VCaP (cell line): ENCODE results near the gene KRTAP5-6.

Experiments used
- H3K27ac ChIP-seq: fragments of 450-650 bp; 2 replicates; pipeline ENCODE4 v1.5.1; 2017
- TF ChIP-seq, protein P1 (sequence below): fragments of 450-650 bp; conservative IDR thresholded peaks from 2 replicates; pipeline ENCODE4 v1.5.1; 2017; ENCODE audit warnings: mild to moderate bottlenecking, moderate library complexity

Gene KRTAP5-6

DNA sequence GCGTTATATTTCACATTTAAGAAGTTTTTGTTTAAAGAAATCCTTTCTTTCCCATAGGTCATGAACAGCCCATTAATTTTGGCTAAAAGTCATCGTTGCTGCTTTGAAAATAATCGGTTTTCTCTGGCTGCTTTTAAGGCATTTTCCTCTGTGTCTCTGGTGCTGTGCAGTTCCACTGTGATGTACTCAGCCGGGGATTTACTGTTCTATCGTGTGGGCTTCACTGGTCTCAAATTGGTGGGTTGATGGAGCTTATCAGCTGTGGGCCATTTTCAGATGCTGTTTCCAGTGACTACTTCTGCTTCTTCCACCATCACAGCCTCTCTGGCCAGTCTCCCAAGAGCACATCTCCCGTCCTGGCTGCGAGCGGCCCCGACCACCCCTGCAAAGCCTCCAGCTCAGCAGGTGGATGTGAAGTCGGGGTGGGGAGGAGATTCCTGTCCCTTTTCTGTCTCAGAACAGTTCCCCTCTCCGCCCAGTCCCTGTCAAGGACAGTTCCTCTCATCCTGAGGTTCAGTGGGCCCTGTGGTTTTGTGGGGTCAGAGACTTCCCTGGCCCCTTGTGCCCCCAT, 33.1 kb downstream of the KRTAP5-6 start:
- no peak overlapping the region for H3K27ac ChIP-seq
- TF ChIP-seq, protein P1, sequence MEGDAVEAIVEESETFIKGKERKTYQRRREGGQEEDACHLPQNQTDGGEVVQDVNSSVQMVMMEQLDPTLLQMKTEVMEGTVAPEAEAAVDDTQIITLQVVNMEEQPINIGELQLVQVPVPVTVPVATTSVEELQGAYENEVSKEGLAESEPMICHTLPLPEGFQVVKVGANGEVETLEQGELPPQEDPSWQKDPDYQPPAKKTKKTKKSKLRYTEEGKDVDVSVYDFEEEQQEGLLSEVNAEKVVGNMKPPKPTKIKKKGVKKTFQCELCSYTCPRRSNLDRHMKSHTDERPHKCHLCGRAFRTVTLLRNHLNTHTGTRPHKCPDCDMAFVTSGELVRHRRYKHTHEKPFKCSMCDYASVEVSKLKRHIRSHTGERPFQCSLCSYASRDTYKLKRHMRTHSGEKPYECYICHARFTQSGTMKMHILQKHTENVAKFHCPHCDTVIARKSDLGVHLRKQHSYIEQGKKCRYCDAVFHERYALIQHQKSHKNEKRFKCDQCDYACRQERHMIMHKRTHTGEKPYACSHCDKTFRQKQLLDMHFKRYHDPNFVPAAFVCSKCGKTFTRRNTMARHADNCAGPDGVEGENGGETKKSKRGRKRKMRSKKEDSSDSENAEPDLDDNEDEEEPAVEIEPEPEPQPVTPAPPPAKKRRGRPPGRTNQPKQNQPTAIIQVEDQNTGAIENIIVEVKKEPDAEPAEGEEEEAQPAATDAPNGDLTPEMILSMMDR: no peak

DNA sequence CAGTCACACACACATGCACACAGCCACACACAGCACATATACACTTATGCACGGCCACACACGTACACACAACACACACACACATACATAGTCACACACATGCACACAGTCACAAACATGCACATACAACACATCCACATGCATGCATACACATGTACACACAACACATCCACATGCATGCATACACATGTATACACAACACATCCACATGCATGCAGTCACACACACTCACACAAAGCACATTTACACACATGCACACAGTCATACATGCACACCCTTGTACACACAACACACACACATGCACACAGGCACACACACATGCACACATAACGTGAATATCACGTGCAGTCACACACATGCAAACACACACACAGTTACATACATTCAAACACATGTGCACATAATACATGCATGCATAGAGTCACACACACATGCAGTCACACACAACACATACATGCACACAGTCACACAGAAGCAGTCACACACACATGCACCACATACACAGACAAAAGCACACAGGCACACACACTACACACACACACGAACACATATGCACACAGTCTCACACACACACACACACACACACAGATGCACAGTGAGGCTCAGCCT, 34.6 kb downstream of the KRTAP5-6 start:
- no peak overlapping the region for H3K27ac ChIP-seq
- TF ChIP-seq, protein P1: no peak

DNA sequence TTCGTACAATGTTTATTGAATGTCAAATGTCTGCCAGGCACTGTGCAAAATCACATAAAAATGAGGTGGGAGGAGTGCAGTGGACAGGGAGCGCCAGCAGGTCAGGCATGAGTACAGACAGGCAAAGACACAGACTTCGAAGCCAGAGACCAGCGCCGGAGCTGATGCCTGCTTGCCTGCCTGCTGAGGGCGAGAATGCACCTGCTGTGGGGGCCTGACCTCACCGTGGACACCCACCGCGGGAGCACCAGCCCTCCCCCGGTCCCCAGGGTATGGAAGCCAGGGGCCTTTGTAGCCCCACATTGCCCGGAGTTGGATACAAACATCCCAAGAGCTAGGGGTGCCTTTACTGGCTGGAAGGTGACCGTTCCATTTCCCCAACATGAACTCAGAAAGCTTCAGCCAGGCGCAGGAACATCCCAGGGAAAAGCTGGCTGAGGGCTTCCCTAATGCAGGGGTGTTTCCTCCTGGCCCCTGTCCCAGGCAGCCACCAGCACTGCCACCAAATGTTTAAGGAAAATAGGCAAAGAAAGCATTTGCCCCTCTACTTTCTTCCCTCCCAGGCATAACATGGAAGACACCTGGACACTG, 35.5 kb downstream of the KRTAP5-6 start:
- no peak overlapping the region for H3K27ac ChIP-seq
- TF ChIP-seq, protein P1: no peak; the same call in 1 of the 2 replicates

DNA sequence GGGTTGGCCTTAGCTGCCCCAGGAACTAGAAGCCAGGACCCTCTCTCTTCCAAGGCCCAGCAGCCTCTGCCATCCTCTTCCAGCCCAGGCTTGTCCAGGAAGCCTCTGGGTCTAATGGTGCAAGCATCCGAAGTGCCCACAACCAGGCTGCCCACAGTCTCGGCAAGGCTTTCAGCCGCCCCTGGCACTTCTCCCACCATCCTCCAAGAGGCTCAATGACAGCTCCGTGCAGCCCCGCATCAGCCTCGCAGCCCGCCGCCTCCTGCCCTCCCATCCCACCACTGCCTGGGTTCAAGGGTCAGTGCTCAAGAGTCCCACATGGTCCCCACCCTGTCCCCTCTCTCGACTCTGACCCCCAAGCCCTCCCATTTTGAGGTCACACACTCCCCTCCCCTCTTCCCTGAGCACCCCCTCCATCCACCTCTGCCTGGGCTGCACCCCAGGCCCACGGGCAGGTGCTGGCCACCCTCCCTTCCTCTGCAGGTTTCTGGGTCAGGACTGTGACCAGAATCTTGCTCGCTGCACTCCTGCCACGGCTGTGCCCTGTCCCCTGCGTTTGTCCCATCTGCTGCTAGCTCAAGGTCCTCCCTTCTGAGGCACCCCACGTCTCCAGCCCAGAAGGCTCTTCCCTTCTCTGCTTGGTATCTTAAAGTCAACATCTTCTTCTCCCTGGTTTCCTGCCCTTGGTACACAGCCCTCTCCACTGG, 36.2 kb downstream of the KRTAP5-6 start:
- H3K27ac ChIP-seq: no peak overlapping the region
- TF ChIP-seq, protein P1: no peak

DNA sequence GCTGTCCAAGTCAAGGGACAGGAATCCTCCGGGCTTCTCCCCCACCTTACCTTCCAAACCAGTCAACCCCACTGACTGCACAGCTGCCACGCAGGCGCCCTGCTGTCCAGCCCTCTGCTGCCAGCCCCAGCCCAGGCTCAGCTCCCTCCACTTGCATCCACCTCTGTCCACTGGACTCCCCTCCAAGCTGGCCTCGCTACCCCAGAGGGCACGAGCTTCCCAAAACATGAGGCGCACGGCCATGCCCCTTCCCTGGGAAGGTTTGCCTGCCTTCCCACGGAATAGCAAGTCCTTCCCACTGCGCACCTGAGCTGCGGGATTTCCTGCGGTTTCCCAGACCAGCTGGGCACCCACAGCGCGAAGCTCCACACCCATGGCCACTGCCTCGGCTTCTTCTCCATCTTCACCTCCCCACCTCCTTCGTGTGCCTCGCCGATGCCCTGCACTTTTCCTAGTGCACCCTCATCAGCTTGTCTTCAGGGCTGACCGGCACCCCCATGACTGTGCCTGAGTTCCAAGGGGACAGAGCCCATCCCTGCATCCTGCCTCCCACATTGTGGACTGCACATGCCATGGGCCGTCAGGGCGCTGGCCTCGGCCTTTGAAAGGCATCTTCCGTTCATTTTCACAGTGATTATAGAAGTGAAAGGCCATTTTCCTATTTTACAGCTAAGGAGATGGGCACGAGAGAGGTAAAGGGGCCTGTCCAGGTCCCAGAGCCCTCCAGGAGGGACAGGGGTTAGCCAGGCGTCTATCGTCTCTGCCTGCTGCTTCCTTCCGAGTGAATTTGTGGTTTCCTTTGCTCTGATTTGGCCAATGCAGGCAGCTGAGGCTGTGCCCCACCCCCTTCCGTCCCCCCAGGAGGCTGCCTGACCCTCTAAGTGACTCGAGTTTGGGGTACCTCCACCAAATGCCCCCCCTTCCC, 37.0 kb downstream of the KRTAP5-6 start:
- TF ChIP-seq, protein P1: no peak
- H3K27ac ChIP-seq: no peak overlapping the region

DNA sequence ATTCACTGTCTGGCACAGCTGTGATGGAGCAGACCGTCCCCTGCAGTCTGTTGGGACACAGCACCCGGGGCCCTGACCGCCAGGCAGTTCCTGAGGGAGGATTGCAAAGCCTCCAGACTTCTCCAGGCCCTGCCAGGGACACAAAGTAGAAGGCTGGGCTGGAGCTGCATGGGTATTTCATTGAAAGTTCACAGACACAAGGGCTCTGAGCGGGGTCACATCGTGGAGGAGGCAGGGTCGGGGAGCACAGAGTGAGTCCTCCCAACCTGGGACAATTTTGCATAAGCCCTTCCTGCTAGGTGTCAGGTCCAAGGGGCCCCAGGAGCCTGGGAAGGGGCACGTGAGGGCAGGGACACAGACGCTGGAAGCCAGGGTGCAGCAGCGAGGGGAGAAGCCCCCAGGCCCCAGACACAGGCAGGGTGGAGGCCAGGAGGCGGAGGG, 37.7 kb downstream of the KRTAP5-6 start:
- TF ChIP-seq, protein P1: no peak
- no peak overlapping the region for H3K27ac ChIP-seq
